HG02970 (cell line): ENCODE data around the gene NPAS3.

Experiments used
- ATAC-seq: cut with Tn5 transposase; IDR thresholded peaks from one replicate; pipeline ENCODE4 v1.9.1; 2021; ENCODE audit warnings: mild to moderate bottlenecking, moderate library complexity, moderate number of reproducible peaks; ENCODE audit not compliant: unreplicated experiment, low FRiP score

NPAS3 gene

GRCh38 chr14:33563191-33563900 lies 624.7 kb downstream of the NPAS3 start:
- ATAC-seq: no peak

DNA sequence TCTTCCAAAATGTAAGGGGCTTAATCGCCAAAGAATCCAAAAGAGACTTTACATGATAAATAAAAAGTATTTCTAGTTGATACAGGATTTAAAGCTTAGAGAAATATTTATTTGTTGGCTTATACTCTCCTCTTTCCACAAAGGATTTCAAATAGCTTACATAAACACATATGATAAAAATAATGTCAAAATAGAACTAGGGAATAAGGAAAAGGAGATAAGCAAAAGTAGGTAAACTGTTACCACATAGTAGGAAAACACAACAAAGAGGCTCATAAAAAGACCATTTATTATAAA lies 625.2 kb downstream of the NPAS3 start:
- no peak for ATAC-seq

DNA sequence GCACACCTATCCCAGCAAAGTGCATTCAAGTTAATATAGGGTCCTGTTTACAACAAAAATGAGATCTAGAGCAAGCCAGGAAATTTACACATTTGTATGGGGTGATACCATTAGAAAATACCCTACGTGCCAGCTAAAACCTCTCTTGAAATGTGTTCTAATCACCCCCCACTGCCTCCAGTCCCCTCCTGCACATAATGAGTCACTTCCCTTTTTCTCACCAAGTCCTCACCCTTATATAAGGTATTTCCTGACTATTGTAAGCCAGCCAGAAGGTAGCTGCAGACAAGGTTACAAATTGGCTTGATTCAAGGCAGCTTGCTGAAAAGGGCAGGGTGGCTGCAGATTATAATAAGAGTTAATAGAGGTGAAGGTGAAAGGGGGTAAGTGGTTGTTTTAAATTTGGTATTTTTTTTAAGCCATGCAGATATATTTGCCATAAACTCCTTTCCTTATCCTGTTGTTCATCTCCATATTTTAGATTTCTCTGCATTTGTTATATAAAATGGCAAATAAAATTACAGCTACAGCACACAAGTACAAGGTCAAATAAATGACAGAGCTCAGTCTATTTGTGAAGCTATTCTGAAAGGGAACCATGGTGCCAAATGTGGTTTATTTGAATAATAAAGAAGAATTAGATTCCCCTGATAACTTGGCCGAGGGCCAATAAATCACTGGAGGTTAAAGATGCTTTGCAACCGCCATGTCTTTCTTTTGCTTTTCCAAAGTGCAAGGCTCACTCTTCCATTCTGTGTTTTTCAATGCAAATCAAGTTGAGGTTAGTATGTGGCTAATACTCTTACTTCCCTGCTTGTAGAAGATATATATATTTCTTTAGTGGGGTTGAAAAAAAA lies 626.3 kb downstream of the NPAS3 start:
- no peak for ATAC-seq

GRCh38 chr14:33566082-33566481 lies 627.4 kb downstream of the NPAS3 start:
- no peak for ATAC-seq

- ATAC-seq: no peak
These were observed 628.5 kb downstream of the NPAS3 start for GRCh38 chr14:33567023-33567728.

- no peak for ATAC-seq
These were observed 629.1 kb downstream of the NPAS3 start for GRCh38 chr14:33567731-33568130.

- ATAC-seq: no peak
These were observed 630.4 kb downstream of the NPAS3 start for GRCh38 chr14:33568935-33569579.

DNA sequence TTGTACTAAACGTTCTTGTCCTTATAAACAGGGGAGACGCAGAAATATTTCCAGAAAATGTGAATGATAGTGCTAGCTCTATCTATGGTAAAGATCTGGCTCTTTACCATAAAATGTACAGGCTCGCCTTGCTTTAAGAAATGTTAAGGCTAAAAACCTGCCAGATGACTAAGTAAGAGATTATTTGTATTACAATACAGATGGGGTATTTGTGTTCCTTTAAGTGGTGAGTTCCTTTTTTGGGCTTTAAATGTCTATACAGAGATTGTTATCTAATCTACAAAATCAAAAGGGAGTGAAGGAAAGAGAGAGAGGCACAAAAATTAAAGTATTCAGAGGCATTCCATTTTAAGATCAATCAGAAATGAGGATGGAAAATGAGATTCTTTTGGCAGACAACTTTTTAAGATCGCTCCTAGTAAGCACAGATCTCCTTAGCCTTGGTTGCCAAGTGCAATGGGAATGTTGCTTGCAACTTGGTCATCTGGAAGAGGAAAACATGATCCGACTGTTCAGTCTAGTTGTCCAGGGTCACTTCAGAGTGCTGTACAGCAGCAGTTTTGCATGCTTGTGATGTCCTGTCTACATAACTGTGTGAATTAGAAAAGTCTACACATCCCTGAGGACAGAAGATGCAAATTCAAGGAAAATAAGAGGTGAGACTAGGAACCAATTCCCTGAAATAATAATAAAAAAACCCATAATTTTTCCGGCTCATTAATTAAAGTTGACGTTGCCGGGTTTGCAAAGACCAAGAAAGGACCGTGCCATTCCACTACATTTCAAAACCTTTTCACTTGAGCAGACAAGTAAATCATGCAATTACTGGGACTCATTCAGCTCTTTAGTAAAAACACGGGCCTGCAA lies 631.4 kb downstream of the NPAS3 start:
- ATAC-seq: no peak

DNA sequence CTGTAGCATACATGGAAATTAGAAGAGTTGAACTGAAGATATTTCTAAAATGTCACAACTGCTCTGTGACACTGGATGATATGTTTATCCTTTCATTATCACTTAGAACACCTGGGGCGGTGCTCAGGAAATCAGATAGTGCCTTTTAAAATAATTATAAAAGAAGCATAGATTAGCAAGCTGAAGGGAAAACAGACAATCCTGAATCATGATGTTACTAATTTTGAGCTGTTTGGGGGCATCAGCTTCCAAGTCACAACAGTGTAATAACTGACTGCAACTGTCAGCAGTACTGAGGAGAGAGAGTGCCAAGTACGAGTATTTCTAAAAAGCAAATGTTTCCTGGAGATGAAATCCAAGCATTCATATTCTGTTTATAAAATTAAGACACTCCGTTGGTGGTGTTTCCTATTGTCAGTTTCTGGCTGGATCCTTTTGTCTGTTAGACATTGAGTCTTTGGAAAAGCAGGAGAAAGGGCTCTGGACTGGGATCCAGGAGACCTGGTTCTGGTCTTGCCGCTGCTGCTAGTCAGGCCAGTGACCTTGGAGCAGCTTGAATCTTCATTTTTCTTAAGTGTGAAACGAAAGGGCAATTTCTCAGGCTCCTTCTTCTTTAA lies 632.1 kb downstream of the NPAS3 start:
- no peak for ATAC-seq

DNA sequence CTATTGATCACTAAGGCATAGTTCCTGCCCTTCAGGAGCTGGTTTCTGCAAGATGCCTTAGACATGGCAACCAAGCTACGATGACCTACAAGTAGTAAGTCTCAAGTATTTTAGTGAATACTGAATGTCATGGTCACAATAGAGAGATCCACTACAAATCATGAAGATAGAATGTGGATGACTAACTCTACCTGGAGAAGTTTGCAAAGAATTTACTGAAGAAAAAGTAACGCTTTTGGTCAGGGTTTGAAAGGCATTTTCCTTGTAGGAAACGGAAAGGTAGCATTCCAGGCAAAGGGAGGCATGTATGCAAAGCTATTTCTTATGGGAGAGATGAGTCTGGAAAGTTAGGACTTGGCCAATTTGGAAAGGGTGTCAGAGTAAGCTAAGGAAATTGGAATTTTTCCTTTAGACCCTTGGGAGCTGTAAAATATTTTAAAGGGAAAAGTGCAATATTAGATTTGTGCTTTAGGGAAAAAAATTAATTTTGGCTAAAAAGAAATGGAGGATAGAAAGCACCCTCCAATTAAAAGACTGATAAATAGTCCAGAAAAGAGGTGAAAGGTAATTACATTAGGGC lies 634.7 kb downstream of the NPAS3 start:
- ATAC-seq: no peak

DNA sequence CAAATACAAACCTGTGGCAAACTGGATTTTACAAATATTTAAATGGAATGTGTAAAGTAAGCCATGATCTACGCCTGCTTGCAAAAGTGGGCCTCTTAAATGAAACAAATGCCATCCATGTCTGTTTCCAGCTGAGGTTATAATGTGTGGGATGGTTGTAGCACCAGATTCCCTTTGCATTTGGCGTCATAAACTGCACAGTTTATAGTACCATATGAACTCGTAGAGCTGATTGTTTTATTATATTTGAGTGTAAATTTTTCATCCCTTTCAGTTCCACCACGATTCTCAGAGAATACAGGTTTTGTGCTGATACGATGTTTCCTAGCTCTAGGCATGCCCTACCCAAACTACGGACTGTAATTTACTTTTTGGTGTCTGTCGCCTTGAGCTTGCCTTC lies 637.3 kb downstream of the NPAS3 start:
- ATAC-seq: no peak

- no peak for ATAC-seq
These were observed 640.0 kb downstream of the NPAS3 start for GRCh38 chr14:33578461-33579216.

DNA sequence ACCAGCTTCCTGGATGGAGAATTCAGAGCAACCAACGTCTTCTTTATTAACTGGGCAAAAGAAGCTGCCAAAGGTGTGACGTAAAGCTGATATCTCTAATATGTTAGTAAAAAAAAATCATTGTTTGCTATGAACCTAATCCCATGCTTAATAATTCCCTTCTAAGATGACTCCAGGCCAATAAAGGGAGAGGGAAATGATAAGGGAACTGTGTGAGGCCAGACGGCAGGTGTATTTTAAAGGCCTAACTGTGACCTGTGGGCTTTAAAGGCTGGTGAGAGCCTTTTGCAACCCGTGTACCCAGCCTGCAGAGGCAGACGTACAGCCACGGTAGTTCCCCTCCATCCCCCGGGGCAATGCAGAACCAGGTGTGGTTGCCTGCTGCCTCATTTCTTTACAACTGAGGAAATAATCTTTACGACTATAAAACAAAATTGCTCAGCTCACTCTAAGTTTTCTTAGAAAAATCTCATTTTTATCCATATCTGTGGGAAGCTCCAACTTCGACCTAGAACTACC lies 641.6 kb downstream of the NPAS3 start:
- ATAC-seq: no peak

- ATAC-seq: no peak
These were observed 642.2 kb downstream of the NPAS3 start for GRCh38 chr14:33580841-33581240.

DNA sequence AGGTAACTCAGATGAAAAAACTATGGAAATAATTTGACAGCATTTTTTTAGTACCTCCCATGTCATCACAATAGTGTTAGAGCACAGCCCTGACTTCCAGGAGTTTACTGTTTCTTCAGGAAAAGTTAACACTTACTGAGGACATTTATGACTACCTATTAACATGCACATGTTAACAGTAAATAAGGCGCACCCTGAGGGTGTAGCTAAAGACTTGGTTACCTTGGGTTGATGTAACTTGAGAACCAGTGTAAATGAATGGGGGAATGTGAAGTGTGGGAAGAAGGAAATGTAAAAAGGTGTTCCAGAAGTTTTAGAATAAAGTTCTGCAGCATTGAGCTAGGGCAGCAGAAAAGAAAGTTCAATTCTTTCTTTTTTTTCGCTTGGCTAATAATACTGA lies 646.0 kb downstream of the NPAS3 start:
- ATAC-seq: no peak

- ATAC-seq: no peak
These were observed 648.1 kb downstream of the NPAS3 start for GRCh38 chr14:33586806-33587205.

GRCh38 chr14:33587791-33588190 lies 649.1 kb downstream of the NPAS3 start:
- ATAC-seq: no peak

GRCh38 chr14:33588771-33589170 lies 650.1 kb downstream of the NPAS3 start:
- ATAC-seq: no peak
